Lower leg skin (tissue), 4 donors: ENCODE results near the gene CEACAM21. TPM values are rescaled to one million over a fixed set of nuclear protein-coding genes. Genes with fewer than 3 reads are reported as not detected.

Experiments
- DNase-seq, 2 donors: peaks; one replicate each; pipeline ENCODE4 v3.0.0-alpha.2; 2019; ENCODE audit warnings: low spot score in 2 of 2
- H3K4me3 ChIP-seq: fragments of 200-600 bp; sonication (generic); 2 replicates; pipeline ENCODE4 v1.5.1; 2017; ENCODE audit warnings: mild to moderate bottlenecking, low read depth; ENCODE audit not compliant: poor library complexity, severe bottlenecking
- POLR2A ChIP-seq, 2 donors: fragments of 450-650 bp; IDR thresholded peaks; one replicate each; pipeline ENCODE4 v1.6.1; 2016 to 2017; ENCODE audit warnings: antibody characterized with exemption in 2 of 2, mild to moderate bottlenecking in 1 of 2, moderate library complexity in 1 of 2
- WGBS, 2 donors: methylation state at CpG; one replicate each; pipeline ENCODE4 v1.1.5; 2018; 5-methylcytosine and 5-hydroxymethylcytosine counted together
- intact Hi-C: fragments of 100-400 bp; cut with DNase I; formaldehyde crosslinking; loops from one replicate; pipeline ENCODE4 v1.15.0; 2023; ENCODE audit warnings: low total_unique reads
- total RNA-seq, 4 donors: library from RNA; depleted of rRNA; stranded (reverse); fragments of >200 nt; gene quantifications; one replicate each; pipeline ENCODE4 v1.1.0, GENCODE V29; 2016
- TF ChIP-seq, protein P1 (sequence below), 3 donors: fragments of 450-650 bp; IDR thresholded peaks; one replicate each; pipeline ENCODE4 v1.5.1; 2016; ENCODE audit warnings: antibody characterized with exemption in 3 of 3, mild to moderate bottlenecking in 3 of 3, moderate library complexity in 2 of 3

CEACAM21 gene
- total RNA-seq, 4 donors from 2014 or later = 0.75 TPM; not detected in 3

DNA sequence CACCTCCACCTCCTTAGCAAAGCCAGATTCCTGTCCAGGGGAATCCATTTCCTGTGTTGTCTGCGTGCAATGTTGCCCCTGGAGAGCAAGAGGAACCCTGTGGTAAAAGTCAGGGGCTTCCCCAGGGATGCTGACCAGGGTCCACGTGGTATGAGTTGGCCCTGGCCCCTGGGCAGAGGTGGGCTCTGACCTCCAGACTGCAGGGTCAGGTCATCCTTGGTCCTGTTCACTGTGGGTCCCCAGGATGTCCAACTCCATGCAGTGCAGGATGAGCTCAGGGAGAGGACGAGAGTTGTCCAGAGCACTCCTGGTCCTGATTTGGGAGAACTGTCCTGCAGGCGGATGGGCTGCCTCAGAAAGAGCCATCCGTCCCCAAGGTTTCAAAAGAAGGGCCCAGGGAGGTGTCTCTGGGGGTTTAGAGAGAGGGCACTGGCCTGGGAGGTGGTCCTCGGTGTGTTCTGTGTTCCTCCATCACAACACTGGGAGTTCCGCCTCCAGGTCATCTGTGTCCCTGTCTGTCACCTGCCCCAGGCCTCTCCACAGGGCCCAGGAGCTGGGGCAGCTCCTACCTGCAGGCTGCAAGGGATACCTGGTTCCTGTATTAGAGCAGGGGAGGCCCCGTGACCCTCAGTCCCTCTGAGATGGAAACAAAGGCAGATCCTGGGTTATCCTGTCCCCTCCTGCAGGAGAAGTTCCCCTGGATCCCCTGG, 52.2 kb downstream of the CEACAM21 start:
- no peak for DNase-seq
- no peak overlapping the region for H3K4me3 ChIP-seq
- TF ChIP-seq, protein P1, sequence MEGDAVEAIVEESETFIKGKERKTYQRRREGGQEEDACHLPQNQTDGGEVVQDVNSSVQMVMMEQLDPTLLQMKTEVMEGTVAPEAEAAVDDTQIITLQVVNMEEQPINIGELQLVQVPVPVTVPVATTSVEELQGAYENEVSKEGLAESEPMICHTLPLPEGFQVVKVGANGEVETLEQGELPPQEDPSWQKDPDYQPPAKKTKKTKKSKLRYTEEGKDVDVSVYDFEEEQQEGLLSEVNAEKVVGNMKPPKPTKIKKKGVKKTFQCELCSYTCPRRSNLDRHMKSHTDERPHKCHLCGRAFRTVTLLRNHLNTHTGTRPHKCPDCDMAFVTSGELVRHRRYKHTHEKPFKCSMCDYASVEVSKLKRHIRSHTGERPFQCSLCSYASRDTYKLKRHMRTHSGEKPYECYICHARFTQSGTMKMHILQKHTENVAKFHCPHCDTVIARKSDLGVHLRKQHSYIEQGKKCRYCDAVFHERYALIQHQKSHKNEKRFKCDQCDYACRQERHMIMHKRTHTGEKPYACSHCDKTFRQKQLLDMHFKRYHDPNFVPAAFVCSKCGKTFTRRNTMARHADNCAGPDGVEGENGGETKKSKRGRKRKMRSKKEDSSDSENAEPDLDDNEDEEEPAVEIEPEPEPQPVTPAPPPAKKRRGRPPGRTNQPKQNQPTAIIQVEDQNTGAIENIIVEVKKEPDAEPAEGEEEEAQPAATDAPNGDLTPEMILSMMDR (IDR thresholded peaks at IDR 0.05) = no peak
- no peak for TF ChIP-seq POLR2A (IDR thresholded peaks at IDR 0.05)
- intact Hi-C loops = no loop called here
- WGBS, 2 donors = 66 to 70% methylated on average over 8 of the region's 8 CpGs

Other genes with a start within 250 kb of the CEACAM21 start
- gene TGFB1, start 222.2 kb upstream of the CEACAM21 start, total RNA-seq = 10 to 100 TPM; 11.4 to 26.9 (median 22.2) TPM
- gene B9D2, start 212.0 kb upstream of the CEACAM21 start, total RNA-seq = 1 to 10 TPM; 1.7 to 3.7 (median 2.5) TPM
- 100 to 1,000 TPM in 1 of 4 donors, 10 to 100 TPM in 3; 25.4 to 115 (median 54.9) TPM for gene TMEM91, start 199.6 kb upstream of the CEACAM21 start, total RNA-seq
- 10 to 100 TPM; 28.6 to 34.5 (median 28.9) TPM for gene EXOSC5, start 178.8 kb upstream of the CEACAM21 start, total RNA-seq
- 100 to 1,000 TPM in 1 of 4 donors, 10 to 100 TPM in 3; 64.3 to 116 (median 70.1) TPM for gene BCKDHA, start 178.3 kb upstream of the CEACAM21 start, total RNA-seq
- gene B3GNT8, start 148.8 kb upstream of the CEACAM21 start, total RNA-seq = 10 to 100 TPM in 3 of 4 donors, 1 to 10 TPM in 1; 9.2 to 33.3 (median 16.7) TPM
- gene DMAC2, start 136.3 kb upstream of the CEACAM21 start, total RNA-seq = 10 to 100 TPM; 34.8 to 49.8 (median 35.7) TPM
- not detected for gene ERICH4, start 133.0 kb upstream of the CEACAM21 start, total RNA-seq
- under 1 TPM in 2 of 4 donors, not detected in 2; 0.84 to 0.88 TPM for gene CEACAM4, start 50.9 kb downstream of the CEACAM21 start, total RNA-seq
- 1 to 10 TPM; 3.7 to 7.8 (median 5.0) TPM for gene CEACAM7, start 112.1 kb downstream of the CEACAM21 start, total RNA-seq
- 10 to 100 TPM in 2 of 4 donors, 1 to 10 TPM in 2; 6.0 to 14.0 (median 9.1) TPM for gene CEACAM5, start 132.5 kb downstream of the CEACAM21 start, total RNA-seq
- gene CEACAM6, start 179.4 kb downstream of the CEACAM21 start, total RNA-seq = 10 to 100 TPM in 2 of 4 donors, 1 to 10 TPM in 2; 2.6 to 23.1 (median 14.5) TPM
- gene CEACAM3, start 220.4 kb downstream of the CEACAM21 start, total RNA-seq = not detected